ENCODE data around the gene RAB22A.

RAB22A gene

DNA sequence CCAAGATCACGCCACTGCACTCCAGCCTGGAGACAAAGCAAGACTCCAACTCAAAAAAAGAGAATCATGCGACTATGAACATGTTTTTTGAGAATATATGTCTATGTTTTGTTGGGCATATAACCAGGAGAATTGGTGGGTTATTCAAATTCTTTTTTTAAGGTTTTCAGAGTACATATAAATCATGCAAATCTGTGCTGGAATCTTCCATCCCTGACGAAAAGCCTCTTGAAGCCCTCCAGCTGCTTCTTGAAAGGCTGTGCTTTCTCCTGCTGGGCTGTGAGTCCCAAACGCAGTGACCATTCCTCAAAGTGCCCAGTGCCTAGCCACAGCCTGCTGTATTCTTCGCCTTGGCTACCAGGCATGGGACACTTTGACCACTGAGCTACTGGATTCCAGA is 9.2 kb upstream of the RAB22A start:
- DNase-seq (ENCODE audit: low read depth in 2 of 2), result no peak

DNA sequence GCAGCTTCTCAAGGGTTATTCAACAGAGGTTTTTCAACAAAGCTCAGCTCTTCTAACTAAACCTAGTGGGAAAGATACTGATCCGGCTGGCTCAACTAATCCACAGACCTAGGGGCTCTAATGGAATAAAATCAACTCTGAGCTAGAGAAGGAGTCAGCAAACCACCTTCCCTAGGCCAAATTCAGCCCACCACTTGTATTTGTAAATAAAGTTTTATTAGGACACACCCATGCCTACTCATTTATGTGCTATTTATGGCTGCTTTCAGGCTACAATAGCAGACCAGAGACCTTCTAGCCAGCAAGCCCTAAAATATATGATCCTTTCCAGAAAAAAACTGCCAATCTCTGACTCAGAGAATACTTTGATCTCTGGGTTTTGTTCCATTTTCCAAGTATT is 6.0 kb upstream of the RAB22A start:
- DNase-seq (ENCODE audit: low read depth in 2 of 2), result no peak

DNA sequence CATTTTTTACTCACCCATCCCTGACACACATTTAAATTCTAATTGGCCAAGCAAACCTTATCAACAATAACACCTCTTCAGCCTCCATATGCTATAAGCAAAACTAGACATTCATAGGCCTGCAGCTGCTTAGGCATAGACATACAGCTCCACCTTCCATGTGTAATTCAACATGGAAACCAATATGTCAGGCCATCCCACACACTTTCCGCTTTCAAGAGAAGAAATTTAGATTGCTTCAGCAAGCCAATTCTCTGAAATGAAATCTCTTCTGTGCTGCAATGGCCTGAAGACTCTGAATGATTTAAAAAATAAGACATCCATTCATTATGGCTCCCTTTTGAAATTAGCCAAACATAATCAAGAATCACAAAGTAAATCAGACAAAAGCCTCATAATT is 4.5 kb upstream of the RAB22A start:
- DNase-seq (ENCODE audit: low read depth in 2 of 2), result no peak

DNA sequence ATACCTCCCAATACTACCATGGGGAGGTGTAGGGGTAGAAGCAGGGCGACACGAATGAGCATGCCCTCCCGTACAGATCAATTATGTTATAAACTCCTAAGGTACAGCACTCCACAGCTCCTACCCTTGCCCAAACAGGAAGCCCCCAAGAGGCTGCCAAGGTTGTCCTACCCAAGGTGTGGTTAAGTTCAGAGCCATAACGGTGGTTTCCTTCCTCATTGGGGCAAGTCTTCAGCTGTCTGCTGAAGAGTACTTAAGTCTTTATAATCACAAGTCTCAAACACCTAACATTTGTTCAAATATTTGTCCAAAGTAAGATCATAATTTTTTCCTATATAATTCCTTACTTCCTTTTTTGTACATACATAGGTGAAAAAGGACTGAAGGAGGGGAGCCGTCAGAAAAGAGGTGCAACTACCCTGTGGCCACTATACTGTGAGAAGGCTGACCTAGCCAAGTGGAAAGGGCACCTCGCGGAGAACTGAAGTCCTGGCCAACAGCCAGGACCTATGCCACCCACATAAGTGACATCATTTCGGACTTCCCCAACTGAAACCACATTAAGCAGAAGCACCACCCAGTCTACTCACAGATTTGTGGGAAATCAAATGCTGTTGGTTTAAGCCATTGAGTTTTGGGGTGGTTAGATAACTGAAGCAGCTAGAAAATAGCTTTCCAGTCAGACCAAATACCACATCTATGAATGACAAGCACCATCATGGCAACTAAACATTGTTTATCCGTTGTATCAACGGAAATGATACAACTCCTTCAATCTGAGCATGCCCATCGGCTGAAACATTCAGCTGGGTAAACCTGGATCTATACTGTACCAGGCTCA is 2.9 kb upstream of the RAB22A start:
- peak; percentile 40 to 54 for DNase-seq (ENCODE audit: low read depth in 2 of 2)

DNA sequence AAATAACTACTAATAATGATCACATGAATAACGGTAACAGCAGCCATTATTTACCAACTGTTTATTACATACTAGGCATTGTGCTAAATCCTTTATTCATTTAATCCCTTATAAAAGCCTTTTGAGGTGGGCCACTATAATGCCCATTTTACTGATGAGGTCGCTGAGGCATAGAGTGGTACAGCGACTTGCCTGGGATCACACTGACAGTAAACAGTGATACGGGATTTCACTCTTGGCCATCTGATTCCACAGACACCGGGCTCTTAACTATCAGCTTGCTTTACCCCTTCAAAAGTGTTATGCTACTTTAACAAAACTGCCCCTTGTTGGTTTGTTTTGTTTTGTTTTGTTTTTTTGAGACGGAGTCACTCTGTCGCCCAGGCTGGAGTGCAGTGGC is 2.2 kb upstream of the RAB22A start:
- no peak for DNase-seq (ENCODE audit: low read depth in 2 of 2)

DNA sequence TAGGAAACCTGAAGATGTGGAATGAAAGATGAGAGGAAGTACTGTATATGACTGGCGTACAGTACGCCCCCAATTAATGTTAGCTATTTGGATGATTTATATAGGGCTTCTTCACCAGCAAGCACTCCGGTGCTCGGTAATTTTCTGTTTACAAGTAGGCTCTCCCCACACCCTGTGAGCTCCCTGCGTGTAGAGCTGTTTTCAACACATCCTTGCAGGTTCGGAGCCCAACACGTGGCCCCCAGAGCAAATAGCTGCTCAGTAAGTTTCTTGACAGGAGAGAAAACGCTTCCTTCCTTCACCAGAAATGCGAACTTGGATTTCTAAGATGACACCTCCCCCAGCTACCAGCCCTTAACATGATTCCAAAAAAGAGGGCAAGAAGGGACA is 1.2 kb upstream of the RAB22A start:
- DNase-seq (ENCODE audit: low read depth in 2 of 2), result no peak

DNA sequence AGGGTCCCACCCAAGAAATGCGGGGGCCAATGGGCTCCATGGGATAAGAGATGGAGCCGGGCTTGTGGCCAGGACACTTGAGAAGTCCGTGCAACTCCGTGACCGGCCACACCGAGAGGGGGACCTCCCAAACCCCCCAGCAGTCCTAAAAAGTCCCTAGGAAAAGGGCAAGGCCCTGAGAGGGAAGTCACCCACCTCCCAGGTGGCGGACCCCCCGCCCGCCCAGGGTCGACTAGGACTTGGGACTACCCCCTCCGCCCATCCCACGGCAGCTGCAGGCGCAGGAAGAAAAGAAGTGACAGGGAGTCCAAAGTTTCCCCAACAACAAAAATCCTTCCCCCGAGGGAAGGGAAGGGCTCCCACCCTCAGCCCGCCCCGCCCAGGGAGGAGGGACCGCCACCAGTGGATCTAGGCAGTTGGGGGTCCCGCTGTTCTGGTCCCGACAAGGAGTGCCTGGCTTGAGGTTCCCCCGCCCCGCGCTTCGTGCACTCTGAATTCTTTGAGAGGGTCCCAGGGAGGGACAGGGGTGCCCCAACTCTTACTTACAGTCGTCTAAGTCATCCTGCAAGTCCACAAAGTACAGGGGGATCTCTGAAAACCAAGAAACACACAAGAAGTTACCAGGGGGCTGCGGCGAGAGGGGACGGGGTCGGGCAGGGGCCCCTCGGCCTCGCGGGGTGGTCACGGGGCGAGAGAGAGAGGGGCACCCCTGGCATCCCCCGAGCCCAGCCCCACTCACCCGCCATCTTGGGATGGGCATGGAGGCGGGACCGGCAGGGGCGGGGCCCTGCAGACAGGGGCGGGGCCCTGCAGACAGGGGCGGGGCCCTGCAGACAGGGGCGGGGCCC is 611 bp upstream of the RAB22A start:
- peak; percentile 45 to 59 for DNase-seq (ENCODE audit: low read depth in 2 of 2)

DNA sequence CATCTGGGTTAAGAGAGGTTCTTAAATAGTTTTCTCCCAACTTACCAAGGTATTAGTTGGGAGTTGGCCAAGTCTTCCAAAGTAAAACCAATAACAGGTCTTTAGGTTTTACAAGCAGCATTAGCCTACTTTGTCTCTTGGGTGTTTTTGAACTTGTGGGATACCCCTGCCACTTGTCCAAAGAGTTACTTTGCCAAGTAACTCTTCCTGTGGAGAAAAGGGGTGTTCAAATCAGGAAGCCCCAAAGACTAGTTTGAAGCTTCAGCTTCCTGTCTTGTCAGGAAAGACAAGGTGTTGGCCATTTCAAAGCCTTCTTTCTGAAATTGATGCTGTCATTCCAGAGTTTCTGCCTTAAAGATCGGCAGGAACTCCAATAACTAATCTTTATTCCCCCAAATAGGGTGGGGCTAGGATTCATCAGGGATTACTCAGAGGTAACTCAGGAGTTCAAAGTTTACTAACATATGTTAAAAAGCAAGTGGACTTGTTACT is 822 bp downstream of the RAB22A start:
- no peak for DNase-seq (ENCODE audit: low read depth in 2 of 2)

DNA sequence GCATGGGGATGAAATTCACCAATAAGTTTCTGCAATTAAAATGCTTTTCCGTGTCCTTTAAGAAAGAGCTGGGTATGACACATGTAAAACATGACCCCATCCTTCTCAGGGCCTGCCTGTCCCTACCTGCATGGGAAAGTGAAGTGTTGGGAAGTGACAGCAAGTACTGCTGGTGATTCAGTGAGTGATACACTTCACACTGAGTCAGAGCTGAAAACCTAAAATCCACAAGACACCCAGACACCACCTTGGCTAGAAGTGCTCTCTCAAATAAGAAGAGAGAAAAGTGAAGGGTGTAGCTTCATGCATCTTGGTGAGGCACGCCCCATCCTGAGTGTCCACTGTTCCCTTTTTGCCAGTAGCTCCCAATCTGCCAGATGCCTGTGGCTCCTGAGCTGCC is 3.3 kb downstream of the RAB22A start:
- no peak for DNase-seq (ENCODE audit: low read depth in 2 of 2)

DNA sequence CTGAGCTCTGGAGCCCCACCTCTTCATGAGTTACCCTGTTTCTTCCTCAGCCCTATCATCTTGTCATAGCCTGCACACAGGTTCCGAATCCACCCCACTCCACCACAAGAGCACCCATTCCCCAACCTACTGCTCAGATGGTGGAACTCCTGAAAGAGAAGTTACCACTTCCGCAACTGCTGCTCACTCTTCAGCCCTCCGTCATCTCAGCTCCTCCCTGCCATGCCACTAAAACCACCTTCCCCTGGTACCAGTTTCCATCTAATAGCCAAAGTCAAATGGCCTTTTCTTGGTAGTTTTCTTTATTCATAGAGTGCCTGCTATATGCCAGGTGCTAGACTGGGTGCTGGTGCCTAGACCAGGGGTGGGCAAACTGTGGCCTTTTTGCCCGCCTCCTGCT is 3.9 kb downstream of the RAB22A start:
- no peak for DNase-seq (ENCODE audit: low read depth in 2 of 2)

DNA sequence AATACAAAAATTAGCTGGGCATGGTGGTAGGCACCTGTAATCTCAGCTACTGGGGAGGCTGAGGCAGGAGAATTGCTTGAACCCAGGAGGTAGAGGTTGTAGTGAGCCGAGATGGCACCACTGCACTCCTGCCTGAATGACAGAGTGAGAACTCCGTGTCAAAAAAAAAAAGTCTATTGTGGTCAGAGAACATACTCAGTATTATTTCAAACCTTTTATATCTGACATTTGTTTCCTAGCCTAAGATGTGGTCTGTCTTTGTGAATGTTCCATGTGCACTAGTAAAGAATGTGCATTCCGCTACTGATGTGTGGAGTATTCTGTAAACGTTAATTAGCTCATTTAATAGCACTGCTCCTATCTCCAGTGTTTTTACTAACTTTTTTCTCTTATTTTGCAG is 11.7 kb downstream of the RAB22A start:
- DNase-seq (ENCODE audit: low read depth in 2 of 2), result no peak

DNA sequence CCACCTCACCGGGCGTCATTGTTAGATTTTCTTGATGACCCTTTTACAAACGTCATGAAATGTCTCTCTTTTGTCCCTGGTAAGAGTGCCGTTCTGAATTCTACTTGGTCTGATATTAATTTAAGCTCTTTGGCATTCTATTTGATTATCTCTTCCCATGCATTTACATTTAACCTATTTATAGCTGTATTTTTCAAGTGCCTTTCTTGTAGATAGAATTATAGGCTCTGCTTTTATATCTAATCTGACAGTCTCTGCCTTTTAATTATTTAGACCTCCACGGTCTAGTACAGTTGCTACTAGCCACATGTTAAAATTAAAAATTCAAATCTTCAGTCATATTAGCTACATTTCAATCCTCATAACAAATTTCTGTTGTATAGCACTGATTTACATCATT is 12.6 kb downstream of the RAB22A start:
- no peak for DNase-seq (ENCODE audit: low read depth in 2 of 2)

DNA sequence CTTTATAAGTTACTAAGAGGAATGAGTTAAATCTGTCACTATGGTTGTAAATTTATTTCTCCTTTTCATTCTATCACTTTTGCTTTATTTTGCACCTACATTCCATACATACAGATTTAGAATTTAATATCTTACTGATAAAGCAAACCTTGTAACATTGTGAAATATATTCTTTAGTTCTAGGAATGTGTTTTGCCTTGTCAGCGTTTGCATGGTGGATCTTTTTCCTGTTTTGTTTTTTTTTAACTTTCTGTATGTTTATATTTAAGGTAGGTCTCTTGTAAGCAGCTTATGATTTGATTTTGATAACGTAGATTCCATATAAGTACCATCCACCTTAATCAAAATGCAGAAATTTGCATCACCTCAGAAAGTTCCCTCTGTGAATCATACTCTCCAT is 16.4 kb downstream of the RAB22A start:
- DNase-seq (ENCODE audit: low read depth in 2 of 2), result no peak

DNA sequence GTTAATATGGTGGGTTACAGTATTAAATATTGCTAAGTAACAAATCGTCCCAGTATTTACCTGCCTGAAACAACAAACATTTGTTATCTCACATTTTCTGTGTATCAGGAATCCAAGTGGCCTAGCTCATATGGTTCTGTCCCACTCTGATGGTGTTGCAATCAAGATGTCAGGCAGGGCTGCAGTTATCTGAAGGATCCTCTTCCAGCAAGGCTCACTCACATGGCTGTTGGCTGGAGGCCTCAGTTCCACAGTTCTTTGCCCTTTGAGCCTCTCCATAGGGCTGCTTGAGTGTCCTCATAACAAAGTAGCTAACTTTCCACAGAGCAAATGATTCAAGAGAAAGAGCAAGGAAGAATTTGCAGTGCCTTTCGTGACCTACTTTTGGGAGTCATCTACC is 17.7 kb downstream of the RAB22A start:
- no peak for DNase-seq (ENCODE audit: low read depth in 2 of 2)

DNA sequence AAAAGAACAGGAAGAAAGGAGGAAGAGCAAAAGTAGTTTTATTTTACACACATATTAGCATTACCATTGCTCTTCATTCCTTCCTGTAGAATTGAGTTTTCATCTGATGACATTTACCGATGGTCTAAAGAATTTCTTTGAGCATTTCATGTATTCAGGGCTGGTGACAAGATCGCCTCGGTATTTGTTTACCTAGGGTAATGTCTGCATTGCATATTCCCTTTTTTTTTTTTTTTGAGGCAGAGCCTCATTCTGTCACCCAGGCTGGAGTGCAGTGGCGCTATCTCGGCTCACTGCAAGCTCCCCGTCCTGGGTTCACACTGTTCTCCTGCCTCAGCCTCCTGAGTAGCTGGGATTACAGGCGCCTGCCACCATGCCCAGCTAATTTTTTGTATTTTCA is 19.3 kb downstream of the RAB22A start:
- DNase-seq (ENCODE audit: low read depth in 2 of 2), result no peak

DNA sequence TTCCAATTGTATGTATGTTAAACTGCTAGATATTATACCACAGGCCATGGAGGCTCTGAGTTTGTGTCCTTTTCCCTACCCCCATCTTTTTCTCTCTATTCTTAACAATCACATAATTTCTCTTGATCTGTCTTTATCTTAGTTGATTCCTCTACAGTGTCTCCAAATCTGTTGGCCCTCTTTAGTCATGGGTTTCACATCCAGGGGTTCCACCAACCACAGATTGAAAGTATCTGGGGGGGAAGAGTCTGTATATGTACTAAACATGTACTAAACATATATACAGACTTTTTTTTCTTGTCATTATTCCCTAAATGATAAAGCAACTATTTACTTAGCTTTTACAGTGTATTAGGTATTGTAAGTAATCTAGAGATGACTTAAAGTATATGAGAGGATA is 20.2 kb downstream of the RAB22A start:
- DNase-seq (ENCODE audit: low read depth in 2 of 2), result no peak

DNA sequence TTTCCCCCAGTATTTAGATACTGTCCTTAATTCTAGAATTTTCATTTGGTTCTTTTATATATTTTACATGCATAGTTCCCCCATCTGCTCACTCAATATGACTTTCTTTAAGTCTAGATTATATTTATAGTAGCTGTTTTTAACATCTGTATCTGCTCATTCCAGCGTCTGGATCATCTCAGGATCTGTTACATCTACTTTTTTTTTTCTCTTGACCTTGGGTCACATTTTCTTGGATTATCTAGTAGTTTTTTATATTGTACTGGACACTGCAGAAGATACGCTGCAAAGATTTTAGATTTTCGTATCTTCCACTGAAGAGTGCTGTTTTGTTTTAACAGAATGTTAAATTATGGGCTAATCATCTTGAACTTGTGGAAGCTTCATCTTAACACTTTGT is 20.7 kb downstream of the RAB22A start:
- DNase-seq (ENCODE audit: low read depth in 2 of 2), result no peak

DNA sequence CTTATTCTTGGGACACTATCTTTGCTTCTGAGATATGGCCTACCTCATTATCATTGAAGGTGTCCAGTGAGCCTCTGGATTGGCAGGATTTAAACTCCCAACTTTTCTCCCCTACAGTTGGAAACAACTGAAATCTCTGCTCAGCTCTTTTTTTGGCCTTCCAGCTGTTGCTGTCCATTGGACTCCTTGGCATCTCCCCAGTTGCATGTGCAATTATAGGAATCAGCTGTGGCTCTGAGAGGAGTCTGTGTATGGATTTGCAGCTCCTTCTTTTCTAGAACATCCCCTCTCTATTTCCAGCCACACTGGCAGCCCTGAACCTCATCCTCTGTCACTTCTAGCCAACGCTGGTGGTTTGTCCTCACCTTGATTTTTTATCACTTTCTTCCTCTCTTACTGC is 21.2 kb downstream of the RAB22A start:
- DNase-seq (ENCODE audit: low read depth in 2 of 2), result no peak

DNA sequence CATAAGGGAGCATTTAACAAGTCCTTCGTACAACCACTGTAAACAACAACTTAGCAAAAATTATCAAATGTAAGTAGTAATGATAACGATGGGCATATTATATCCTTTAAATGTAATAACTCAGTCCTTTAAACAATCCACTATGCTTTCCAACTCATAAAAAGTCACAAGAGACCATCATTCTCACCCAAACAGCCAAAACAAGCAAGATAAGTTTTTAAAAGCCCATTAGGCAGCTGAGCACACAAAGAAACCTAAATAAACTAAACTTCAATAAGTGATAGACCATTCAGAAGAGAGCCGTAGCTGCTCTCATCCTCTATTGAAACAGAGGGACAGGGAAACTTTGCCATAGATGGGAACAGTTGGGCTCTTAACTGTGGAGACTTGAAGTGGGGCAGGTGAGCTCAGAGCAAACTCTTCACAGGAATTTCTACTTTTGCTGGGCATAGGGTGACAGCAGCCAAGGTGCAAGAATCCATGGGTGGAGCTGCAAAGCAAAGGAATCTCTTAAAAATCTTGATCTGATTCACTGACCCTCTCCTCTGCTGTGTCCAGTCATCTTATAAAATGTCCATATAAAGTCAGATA is 22.5 kb downstream of the RAB22A start:
- no peak for DNase-seq (ENCODE audit: low read depth in 2 of 2)

DNA sequence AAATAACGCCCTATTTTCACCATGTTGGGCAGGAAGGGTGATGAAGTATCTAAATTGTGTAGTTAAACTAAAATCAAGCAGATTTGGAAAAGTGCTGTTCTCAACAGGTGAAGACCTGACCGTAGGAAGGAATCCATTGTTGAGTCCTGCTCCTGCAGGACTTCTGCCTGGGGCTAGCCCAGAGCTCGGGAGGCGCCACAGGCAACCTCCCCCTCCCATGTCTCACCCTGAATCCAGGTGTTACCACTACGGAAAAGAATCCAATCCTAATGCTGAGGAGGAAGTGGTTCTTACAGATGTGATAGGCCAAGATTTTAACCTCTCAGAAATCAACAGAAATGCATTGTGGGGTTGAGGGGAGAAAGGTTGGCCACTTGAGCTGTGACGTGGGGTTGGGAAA is 30.2 kb downstream of the RAB22A start:
- no peak for DNase-seq (ENCODE audit: low read depth in 2 of 2)

DNA sequence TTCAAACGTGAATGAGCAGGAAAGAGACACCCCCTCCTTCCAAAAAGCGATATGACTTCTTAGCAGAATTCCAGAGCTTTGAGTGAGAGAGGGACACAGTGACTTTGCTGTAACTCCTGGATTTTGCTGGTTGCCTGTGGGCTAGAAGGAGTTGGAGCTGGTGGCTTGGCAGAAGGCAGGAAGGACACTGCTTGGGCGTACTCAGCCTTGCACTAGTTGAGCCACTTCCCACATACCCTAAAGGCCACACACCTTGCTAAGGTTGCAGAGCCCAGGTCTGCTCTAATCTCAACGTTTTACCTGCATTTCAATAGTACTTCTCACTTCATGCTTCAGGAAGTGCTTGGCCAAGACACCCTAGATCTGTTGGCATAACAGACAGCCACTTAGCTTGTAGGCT is 30.6 kb downstream of the RAB22A start:
- DNase-seq (ENCODE audit: low read depth in 2 of 2), result no peak

DNA sequence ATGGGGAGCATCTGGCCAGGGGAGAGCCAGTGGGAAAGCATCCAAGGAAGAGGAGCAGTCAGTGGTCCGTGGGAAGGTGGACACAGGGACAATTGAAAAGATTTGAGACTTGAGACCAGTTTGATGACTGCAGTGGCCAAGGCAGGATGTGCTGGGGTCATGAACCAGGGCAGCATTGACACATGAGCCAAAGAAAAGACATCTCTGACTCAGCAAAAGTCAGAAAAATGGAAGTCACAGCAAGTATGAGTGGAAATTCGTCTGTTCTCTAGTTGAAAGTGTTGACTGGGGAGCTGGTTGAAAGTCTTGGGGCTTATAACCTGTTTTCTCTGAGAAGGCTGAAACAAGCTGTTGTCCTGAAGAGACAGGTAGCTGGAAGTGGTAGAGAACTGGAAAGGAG is 31.3 kb downstream of the RAB22A start:
- no peak for DNase-seq (ENCODE audit: low read depth in 2 of 2)

Data from stimulated activated CD4-positive, alpha-beta T cell treated with anti-CD3 and anti-CD28 coated beads, Interleukin-15, amount 100 ng/mL, for 48 hours (primary cell).